ENCODE measurements around the gene SNX13. TPM values are rescaled to one million over a fixed set of nuclear protein-coding genes. Genes with fewer than 3 reads are reported as not detected.

The SNX13 gene
- total RNA-seq, 1 experiment from 2014 or later: 41.8 TPM

GRCh38 chr7:17915796-17916195 lies 24.5 kb downstream of the SNX13 start:
- H3K27me3 ChIP-seq (replicated peaks; ENCODE audit: control insufficient read depth, insufficient read depth, low read length): no peaks in the 10 kb centered on the region
- no TSS peak for BruUV-seq (replicated peaks)
- TF ChIP-seq CTCF (IDR thresholded peaks at IDR 0.05; ENCODE audit: insufficient read depth in 1 of 2, low read depth in 1 of 2, low read length in 1 of 2, severe bottlenecking in 1 of 2, unreplicated experiment in 1 of 2): no peak
- H3K4me3 ChIP-seq (ENCODE audit: low read depth, low read length): no peak overlapping the region
- intact Hi-C loops (cut with micrococcal nuclease; ENCODE audit: unreplicated experiment): no loop called here
- H3K36me3 Mint-ChIP-seq (ENCODE audit: insufficient read depth, unreplicated experiment): no peaks in the 10 kb centered on the region
- peaks cover 14% of the 10 kb centered on the region for H3K4me1 ChIP-seq
- H3K9me3 Mint-ChIP-seq (ENCODE audit: unreplicated experiment): no peaks in the 10 kb centered on the region
- no peak overlapping the region for H3K27ac Mint-ChIP-seq (ENCODE audit: unreplicated experiment)
- H3K36me3 ChIP-seq (ENCODE audit: control insufficient read depth, insufficient read depth, low read length): no peaks in the 10 kb centered on the region
- DNase-seq: no peak
- no peak overlapping the region for H3K4me3 Mint-ChIP-seq (ENCODE audit: unreplicated experiment)
- ChIA-PET CTCF (no interaction called here), POLR2A (no interaction called here)
- H3K4me1 Mint-ChIP-seq (ENCODE audit: low read depth, unreplicated experiment): peaks cover 10% of the 10 kb centered on the region
- peaks cover 11% of the 10 kb centered on the region for H3K9me3 ChIP-seq
- no peaks in the 10 kb centered on the region for H3K27me3 Mint-ChIP-seq (ENCODE audit: insufficient read depth, unreplicated experiment)

GRCh38 chr7:17915168-17915567 lies 25.1 kb downstream of the SNX13 start:
- Histone ChIP-seq H3K4me3 (ENCODE audit: low read depth, low read length) (no peak overlapping the region), H3K36me3 (ENCODE audit: control insufficient read depth, insufficient read depth, low read length) (no peaks in the 10 kb centered on the region), H3K27me3 (replicated peaks; ENCODE audit: control insufficient read depth, insufficient read depth, low read length) (no peaks in the 10 kb centered on the region), H3K9me3 (peaks cover 11% of the 10 kb centered on the region), H3K4me1 (peaks cover 14% of the 10 kb centered on the region)
- Mint-ChIP-seq H3K4me1 (ENCODE audit: low read depth, unreplicated experiment) (peaks cover 10% of the 10 kb centered on the region), H3K36me3 (ENCODE audit: insufficient read depth, unreplicated experiment) (no peaks in the 10 kb centered on the region), H3K9me3 (ENCODE audit: unreplicated experiment) (no peaks in the 10 kb centered on the region), H3K27me3 (ENCODE audit: insufficient read depth, unreplicated experiment) (no peaks in the 10 kb centered on the region), H3K27ac (ENCODE audit: unreplicated experiment) (no peak overlapping the region), H3K4me3 (ENCODE audit: unreplicated experiment) (no peak overlapping the region)
- no peak for DNase-seq
- TF ChIP-seq CTCF (IDR thresholded peaks at IDR 0.05; ENCODE audit: insufficient read depth in 1 of 2, low read depth in 1 of 2, low read length in 1 of 2, severe bottlenecking in 1 of 2, unreplicated experiment in 1 of 2): no peak
- POLR2A ChIA-PET: no interaction called here
- CTCF ChIA-PET: no interaction called here
- BruUV-seq (replicated peaks): no TSS peak
- intact Hi-C loops (cut with micrococcal nuclease; ENCODE audit: unreplicated experiment): no loop called here

GRCh38 chr7:17913250-17913649 lies 27.0 kb downstream of the SNX13 start:
- Histone ChIP-seq H3K36me3 (ENCODE audit: control insufficient read depth, insufficient read depth, low read length) (no peaks in the 10 kb centered on the region), H3K4me3 (ENCODE audit: low read depth, low read length) (no peak overlapping the region), H3K9me3 (peaks cover 11% of the 10 kb centered on the region), H3K4me1 (peaks cover 14% of the 10 kb centered on the region), H3K27me3 (replicated peaks; ENCODE audit: control insufficient read depth, insufficient read depth, low read length) (no peaks in the 10 kb centered on the region)
- no peaks in the 10 kb centered on the region for H3K27me3 Mint-ChIP-seq (ENCODE audit: insufficient read depth, unreplicated experiment)
- H3K27ac Mint-ChIP-seq (ENCODE audit: unreplicated experiment): no peak overlapping the region
- CTCF ChIA-PET: no interaction called here
- no peak for DNase-seq
- TF ChIP-seq CTCF (IDR thresholded peaks at IDR 0.05; ENCODE audit: insufficient read depth in 1 of 2, low read depth in 1 of 2, low read length in 1 of 2, severe bottlenecking in 1 of 2, unreplicated experiment in 1 of 2): no peak
- intact Hi-C loops (cut with micrococcal nuclease; ENCODE audit: unreplicated experiment): no loop called here
- peaks cover 4% of the 10 kb centered on the region for H3K36me3 Mint-ChIP-seq (ENCODE audit: insufficient read depth, unreplicated experiment)
- H3K9me3 Mint-ChIP-seq (ENCODE audit: unreplicated experiment): peaks cover 15% of the 10 kb centered on the region
- BruUV-seq (replicated peaks): no TSS peak
- no peak overlapping the region for H3K4me3 Mint-ChIP-seq (ENCODE audit: unreplicated experiment)
- H3K4me1 Mint-ChIP-seq (ENCODE audit: low read depth, unreplicated experiment): peaks cover 10% of the 10 kb centered on the region
- POLR2A ChIA-PET: no interaction called here

Measured in Caco-2 (cell line).